Kidney glomerular epithelial cell (primary cell): ENCODE measurements around the gene AADACL2.
"Not testable (repeated sequence)": the region's sequence is repeated elsewhere in the genome, so short reads cannot be mapped to it uniquely, and the experiment has no call there.

Source experiments
- DNase-seq: peaks from one replicate; lab custom pipeline; 2025; lab: John Stamatoyannopoulos, UW

Gene AADACL2

DNA sequence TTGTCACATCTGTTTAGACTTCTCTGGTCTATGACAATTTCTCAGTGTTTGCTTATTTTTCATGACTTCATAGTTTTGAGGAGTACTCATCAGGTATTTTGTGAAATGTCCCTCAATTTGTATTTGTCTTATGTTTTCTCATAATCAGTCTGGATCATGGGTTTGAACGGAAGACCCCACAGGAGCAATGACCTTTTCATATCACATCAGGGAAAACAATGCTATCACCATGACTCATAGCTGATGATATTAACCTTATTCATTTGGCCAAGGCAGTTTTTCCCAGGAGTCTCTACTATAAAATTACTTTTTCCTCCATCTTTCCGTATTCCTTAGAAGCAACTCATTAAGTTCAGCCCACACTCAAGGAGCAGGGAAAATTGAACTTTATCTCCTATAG is 32.7 kb downstream of the AADACL2 start:
- no peak for DNase-seq

DNA sequence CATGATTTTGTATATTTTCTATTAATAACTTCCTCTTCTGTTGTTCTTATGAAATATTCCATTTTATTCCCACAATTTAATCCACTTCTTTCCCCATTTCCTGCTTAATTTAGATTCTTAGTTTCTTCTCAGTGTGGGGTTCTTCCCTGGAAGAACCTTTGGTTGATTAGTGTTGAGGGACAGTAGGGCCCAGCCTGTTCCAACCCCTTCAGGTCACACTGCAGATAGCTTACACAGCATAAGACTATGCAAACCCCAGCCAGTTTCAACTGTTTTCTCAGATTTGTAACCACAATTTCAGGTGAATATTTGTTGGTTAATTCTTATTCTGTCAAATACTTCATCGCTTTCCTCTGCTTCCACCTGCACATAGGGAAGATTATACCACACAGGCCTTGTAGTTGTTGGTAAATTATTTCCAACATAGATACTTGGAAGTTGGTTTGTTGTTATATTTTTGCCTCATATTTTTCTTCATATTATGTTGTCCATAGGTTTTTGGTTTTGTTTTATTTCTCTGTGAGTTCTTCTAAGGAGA is 34.7 kb downstream of the AADACL2 start:
- no peak for DNase-seq

DNA sequence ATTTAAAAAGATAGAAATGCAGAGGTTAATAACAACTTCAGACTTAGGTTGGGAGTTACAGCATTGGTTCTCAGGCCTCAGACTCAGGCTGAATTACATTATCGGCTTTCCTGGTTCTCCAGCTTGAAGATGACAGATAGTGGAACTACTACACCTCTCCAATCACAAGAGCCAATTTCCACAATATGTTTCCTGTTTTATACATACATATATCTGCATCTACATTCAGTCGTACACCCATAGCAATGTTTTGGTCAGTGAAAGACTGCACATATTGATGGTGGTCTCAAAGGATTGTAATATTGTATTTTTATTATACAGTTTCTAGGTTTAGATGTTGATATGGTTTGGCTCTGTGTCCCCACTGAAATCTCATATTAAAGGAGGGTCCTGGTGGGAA is 35.4 kb downstream of the AADACL2 start:
- no peak for DNase-seq

DNA sequence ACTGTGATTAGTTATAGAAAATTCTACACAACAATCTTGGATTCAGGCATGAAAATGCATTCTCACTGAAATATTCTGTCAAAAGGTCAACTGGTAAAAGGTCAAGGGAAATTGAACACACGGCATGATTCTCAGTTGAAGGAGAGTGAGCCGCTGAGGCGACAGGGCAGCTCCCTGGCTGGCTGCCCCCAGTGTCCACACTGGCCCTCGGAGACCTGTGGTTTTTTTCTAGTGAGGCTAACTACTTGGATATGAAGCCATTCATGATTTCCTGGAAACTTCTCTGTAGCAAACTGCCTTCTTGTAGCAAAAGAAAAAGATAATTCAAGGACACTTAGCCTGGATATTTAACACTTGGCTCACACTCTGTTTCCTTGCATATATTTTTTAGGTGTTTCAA is 37.2 kb downstream of the AADACL2 start:
- no peak for DNase-seq

DNA sequence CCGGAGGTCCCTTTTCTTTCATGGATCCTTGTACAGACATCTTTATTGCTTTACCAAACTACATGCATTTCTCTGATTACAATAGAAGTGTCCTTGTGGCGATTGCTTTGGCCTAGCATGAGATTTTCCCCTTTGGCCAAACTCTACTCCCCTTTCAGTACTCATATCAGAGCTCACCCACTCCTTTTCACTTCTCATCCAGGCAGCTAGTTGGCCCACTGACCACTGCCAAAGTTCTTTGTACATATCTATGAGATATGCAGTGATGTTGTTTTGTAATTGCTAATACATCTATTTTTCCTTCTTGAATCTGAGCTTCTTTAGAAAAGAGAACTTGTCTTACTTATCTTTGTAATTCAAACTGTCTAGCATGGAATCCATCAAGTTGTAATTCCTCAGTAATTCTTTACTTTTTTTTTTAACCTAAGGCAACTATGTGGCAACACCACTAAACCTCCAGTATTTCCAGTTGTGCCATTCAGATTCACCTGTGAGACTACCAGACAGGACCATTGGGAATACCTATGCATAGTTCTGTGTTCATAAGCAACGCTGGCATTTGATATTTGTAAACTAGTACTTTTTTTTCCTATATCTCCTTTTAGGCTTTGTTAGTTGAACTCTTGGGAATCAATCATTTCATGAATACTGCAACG is 39.2 kb downstream of the AADACL2 start:
- DNase-seq, result no peak

DNA sequence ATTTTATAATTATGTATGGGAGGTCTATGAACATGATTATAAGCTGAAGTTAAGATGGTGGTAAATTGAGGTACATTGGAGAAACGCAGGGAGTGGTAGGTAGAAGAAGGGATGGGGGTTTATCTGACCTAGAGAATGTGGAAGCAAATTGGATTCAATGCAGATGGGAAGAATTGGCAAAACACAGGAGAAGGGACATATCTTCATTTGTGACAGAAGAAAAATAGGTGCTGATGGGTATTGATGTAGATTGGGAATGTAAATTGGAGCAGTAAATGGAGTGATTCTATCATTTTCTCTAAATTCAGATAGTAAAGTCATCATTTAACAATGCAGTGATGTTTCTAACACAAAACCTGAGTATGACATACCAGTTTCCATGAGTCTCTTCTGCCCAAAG is 40.5 kb downstream of the AADACL2 start:
- no peak for DNase-seq

DNA sequence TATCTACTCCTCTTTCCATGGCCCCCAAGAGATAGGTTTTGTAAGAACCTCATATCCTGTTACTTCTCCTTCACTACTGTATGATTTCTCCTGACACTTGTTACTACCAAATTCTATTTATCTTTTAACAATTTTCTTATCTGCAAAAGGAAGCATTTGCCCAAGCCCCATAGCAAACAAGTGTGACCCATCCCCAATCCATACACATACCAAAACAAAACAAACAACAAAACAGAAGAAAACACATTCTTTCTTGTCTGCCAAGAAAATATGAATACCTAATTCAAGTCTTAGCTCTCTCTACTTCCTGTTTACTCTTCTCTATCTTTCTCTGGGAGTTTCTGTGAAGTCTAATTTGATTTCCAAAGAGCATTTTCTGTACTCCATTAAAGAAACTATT is 41.2 kb downstream of the AADACL2 start:
- no peak for DNase-seq

DNA sequence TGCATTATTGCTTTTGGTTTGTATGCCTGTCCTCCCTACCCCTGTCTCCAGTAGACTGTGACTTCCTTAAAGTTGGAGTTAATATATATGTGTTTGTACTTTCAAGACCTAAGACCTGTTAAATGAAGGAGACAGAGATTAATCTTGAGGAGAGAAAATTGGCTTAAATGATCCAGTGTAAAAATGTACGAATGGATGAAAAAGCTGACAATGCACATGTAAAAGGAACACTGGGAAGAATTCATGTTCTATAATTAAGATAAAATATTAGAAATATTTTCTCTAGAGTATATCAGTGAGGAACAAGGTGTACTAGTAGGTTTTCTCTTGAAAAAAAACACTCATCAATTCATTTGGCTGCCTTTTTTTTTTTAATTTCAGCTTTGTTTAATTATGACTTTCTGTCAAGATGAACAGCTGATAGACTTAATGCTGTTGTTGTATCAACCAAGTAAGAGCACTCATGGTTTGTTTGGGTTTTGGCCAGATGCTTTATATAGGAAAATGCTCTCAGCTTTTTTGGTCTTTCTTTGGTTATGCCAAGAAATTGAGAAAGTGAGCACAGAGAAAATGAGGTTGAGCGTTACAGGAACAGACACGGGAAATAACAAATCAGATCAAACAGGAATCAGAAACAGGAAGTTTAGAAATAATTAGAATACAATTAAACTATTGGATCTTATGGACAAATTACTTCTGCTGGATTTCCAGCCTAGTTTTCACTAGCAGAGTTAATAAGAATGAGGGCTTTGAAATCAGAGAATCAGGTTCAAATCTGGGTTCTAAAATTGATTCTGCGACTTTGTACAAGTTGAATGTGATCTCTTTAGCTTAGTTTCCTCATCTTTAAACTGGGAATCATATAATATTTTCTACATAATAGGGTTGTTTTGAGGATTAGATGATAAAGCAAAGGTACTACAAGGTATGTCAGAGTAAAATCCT is 41.9 kb downstream of the AADACL2 start:
- no peak for DNase-seq

DNA sequence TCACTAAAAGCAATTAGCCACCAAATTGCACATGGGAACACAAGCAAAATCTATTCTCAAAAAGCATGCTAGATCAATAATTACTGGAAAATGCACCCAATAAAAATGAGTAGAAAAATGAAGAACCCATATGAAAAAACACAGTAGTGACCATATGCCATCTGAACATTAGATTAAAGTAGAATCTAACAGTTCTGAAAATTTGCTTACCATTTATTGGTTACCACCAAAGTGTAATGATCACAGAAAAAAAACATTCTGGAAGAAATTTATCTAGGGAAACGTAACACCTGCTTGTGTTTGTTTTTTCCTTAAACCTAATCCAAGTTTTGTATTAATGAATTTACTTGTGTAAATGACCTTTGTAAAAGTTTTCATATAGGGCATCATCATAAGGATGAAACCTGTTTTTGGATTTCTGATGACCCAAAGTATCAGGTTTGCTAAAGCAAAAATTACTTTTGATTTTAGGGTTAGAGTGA is 42.6 kb downstream of the AADACL2 start:
- no peak for DNase-seq

DNA sequence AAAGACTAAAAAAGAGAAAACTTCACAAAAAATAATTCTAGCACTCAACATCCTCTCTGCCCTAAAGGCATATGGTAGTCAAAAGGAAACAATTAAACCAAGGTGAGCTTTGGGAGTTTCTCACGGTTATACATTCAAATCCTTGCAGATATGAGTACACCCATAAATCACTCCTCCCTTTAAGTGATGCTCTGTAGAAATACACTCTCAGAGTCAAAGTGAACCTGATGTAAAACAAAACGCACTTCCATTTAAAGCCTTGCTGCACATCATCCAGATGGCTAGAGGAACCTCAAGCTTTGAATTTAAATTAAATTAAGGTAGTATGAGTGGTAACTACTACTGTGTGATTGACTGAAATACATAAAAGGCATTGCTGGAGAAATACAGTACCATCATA is 44.2 kb downstream of the AADACL2 start:
- DNase-seq, result no peak

DNA sequence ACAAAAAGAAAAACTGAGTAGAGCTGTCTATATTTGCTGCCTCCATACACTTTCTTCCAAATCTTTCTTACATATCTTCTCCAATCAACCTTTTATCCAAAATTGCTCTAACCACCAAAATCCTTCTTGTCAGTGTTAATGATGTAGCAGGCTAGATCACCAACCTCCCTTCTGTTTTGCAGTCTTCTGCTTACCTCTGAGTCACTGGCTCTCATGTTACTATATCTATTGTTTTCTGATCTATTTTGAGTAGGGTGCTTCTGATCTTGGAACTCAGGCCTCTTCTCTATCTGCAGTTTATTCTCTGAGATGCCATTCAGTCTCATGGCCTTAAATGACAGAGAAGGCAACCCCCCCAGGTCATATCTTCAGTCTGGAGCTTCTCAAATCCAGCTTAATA is 53.9 kb downstream of the AADACL2 start:
- DNase-seq, result no peak

DNA sequence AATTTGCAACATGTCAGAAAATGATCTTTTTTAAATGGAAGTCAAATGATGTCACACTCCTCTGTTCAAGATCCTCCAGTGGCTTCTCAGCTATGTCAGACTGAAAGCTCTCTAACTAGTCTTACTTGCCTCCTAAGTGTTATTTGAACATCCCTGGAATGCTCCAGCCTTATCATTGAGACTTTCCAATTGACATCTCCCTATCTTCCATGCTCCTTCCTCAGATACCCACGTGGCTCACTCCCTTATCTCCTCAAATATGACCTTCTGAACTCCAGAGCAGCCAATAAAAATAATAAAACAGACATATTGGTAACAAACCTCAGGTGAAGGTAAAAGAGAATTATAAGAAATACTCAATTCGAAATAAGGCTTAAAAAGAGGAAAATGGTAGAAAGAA is 54.7 kb downstream of the AADACL2 start:
- no peak for DNase-seq

DNA sequence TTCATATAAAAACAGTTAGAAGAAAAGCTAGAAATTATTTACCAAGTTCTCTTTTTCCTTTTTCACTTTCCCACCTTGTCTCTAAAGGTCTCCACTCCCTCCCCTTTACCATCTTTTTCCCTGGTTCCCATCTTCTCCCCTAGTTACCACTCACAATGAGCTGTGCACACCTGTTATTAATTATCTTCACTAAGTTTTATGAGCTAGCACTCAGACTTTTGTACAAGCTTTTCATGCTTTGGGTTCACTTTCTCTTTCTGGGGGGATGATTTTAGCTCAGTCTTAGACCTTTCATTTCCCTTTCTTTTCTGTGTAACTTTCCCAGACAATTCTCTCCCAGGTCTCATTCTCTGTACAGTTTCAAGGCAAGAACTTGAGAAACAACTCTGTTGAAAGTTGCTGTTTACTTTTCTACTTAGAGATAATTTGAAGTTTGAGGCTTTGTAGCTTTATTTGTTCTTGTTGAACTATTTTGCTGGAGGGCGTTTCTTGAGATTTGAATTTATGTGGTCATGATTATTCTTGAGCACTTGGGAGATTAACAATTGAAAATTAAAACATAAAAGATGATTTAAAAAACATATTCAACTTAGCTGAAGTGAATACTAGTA is 56.2 kb downstream of the AADACL2 start:
- no peak for DNase-seq

DNA sequence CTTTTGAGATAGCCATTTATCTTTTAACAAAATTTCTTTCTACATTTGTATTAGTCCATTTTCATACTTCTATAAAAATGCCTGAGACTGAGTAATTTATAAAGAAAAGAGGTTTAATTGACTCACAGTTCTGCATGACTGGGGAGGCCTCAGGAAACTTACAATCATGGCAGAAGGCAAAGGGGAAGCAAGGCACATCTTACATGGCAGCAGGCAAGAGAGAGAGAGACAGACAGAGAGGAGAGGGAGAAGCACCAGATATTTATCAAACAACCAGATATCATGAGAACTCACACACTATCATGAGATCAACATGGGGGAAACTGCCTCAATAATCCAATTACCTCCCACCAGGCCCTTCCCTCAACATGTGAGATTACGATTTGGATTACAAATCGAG is 57.0 kb downstream of the AADACL2 start:
- DNase-seq, result not testable (repeated sequence)

DNA sequence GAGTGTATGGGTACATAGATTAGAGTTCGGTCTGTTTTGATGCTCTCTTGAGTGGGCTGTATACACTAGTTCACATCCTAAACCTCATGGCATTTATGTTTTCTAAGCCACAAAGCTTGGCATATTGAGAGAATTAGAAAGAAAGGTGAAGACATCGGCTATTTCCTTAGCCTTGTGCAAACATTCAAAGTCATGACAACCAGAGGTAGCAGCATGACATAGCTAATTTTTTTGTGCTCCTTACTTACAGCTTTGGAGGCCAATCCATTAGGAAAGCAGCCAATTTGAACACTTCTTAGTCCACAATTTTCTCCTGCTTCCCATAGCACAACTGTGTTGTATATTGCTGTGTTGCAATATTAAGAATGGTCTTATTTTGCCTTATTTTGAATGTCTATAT is 58.7 kb downstream of the AADACL2 start:
- DNase-seq, result no peak

DNA sequence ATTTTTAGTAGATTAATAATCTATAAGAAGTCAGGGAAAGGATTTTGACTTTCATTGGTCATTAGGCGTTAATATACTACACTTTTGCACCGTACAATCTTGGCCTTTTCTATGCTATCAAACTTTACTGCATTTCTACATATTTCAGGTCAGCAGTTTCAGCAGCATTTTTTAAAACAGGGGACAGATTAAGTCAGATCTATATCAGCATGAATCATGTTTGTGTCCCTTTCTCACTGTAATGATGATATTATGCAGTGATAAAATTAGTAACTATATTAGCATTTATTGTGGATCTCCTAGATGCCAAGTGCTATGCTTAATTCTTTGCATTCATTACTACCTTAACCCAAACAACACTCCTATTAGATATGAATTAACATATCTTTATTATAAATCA is 59.9 kb downstream of the AADACL2 start:
- no peak for DNase-seq

DNA sequence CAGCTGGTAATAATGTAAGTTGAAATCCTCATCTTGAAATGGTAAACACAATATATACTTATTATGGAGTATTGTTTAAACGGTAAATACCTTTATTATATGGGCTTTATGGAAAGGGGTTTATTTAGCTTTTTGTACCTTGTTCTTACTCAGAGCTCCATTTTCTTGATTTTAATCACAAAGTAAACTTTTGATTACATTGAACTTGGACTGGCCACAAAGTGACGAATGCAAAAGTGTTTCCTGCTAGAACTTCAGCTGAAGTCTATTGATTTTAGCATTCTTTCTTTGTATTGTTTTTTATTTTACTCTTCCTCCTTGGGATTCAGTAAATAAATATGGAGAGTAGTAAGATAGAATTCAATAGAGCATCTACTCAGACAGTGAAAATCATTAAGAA is 60.4 kb downstream of the AADACL2 start:
- no peak for DNase-seq

DNA sequence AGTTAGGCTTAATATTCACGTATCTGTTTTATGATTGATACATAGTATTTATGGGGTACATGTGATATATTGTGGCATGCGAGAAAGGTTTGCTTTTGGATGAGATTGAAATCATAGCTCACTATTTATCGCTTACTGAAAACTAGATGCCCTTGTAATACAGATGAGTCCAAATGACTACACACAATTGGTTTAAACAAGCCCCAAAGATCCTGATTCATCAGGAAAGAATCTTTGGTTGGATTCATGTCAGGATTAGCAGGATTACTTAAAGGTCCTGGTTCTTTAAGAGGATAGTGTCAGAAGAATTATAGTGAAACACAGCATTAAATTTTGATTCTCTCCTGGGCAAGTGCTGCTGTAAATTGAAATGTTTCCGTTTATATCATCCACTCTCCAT is 61.5 kb downstream of the AADACL2 start:
- DNase-seq, result no peak

DNA sequence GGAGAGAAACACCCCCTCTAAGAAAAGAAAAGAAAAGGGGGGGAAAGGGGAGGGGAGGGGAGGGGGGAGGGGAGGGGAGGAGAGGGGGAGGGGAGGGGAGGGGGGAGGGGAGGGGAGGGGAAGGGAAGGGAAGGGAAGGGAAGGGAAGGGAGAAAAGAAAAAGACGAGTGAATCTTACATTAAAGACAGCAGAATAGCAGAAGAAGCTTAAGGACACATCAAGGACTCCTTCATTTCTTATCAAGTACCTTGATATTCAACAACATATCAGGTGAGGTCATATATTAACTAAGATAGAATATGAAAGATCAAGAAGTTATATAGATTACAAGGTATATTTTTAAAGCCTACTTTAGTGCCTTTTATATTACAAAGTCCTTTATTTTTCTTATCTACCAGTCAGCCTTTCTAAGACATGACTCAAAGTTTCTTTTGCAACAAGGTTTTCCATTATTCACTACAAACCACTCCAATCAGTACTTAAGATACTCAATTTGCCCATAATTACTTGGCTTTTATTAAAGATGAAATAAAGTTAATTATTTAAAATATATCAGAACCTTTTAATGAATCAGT is 62.5 kb downstream of the AADACL2 start:
- DNase-seq, result no peak

DNA sequence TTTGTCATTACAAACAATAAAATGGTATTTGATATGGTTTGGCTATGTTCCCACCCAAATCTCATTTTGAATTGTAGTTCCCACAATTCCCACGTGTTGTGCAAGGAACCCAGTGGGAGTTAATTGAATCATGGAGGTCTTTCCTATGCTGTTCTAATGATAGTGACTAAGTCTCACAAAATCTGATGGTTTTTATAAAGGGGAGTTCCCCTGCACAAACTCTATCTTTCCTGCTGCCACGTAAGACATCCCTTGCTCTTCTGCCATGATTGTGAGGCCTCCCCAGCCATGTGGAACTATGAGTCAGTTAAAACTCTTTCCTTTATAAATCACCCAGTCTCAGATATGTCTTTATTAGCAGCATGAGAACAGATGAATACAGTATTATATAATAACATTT is 64.7 kb downstream of the AADACL2 start:
- DNase-seq, result peak; percentile 64

DNA sequence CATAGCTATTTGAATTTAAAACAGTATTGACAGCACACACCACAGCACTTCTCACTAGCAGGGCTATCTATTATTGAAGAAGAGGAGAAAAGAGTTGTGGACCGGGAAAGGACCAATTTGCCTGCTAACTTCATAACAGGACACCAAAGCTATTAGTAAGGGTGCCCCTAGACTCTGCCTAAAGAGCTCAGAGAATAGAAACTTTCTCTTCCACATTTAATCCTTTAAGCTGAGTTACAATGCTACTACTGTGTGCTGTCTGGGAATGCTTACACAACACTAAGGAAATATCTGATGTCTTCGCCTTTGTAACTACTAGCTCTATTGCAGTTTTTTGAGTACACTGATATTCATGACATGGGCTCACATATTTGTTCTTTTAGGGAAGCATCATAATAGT is 66.7 kb downstream of the AADACL2 start:
- DNase-seq, result no peak

DNA sequence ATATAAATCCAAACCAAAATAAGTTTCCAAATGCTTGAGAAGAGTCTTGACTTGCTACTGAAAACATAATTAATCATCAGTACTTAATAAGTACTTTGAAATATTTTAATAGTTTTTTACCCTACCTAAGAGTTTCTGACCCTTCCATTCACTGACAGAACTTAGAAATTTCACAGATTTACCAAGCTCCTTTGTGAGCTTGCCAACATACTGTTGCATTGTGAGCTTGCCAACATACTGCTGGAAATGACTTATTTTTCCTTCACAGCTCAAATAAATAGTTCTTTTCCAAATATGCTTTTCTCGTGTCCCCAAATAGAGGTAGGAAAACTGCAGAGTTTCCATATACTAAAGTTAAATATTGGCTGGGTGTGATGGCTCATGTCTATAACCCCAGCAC is 70.5 kb downstream of the AADACL2 start:
- no peak for DNase-seq
